Stimulated activated CD4-positive, alpha-beta T cell treated with anti-CD3 and anti-CD28 coated beads, Interleukin-1b, Interleukin-23, amount 100 ng/mL, for 24 hours (primary cell): Measurements from ENCODE around the gene FAM24B.
"Not testable (repeated sequence)": the region's sequence is repeated elsewhere in the genome, so short reads cannot be mapped to it uniquely, and the experiment has no call there.

ENCODE experiments used
- DNase-seq, 4 experiments: peaks; one replicate each; pipeline ENCODE4 v3.0.0-alpha.2; 2020; ENCODE audit warnings: low read depth in 4 of 4, low spot score in 1 of 4

The FAM24B gene

GRCh38 chr10:122879339-122880273 lies at the start of gene FAM24B:
Gene FAM24B, minus strand, starts transcription at chr10:122879581. Its CDS starts 29,066 bp downstream, at chr10:122850515.
- DNase-seq, result peak; percentile 81 to 93 (median 87)

GRCh38 chr10:122915700-122916099 lies 36.3 kb upstream of the FAM24B start:
- DNase-seq, result no peak

GRCh38 chr10:122911889-122912484 lies 32.6 kb upstream of the FAM24B start:
- peak in 3 of 4 experiments; percentile 11 to 30 (median 12) for DNase-seq

DNA sequence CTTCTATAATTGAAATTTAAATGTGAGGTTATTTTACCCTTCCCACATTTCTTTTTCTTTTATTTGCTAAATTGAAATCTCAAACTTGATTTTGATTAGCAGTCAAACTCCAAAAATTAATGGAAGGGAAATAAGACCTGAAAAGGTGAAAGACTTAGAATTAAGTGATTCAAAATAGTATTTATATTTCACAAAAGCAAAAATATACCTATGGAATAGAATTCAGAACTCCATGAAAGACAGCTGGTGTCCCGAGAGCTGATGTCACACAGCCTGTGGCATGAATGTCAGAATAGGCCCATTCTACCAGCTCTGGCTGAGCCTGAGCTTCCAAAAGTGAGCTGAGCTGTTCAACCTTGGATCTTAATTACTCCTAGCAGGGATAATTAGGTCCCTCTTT lies 30.9 kb upstream of the FAM24B start, which contains the start of gene FAM24A:
FAM24A (plus strand) TSS at position 301 of the 400 bp plus-strand sequence. CDS start 1,025 bp downstream, outside the sequence.
- DNase-seq, result no peak

DNA sequence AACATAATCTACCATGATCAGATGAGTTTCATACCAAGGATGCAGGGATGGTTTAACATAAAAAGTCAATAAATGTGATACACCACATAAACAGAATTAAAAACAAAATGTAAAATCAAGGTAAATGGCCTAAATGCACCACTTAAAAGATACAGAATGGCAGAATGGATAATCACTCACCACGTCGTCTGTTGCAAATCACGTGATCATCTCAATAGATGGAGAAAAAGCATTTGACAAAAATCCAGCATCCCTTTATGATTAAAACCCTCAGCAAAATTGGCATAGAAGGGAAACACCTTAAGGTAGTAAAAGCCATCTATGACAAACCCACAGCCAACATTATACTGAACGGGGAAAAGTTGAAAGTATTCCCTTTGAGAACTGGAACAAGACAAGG lies 24.5 kb upstream of the FAM24B start:
- DNase-seq, result not testable (repeated sequence)

DNA sequence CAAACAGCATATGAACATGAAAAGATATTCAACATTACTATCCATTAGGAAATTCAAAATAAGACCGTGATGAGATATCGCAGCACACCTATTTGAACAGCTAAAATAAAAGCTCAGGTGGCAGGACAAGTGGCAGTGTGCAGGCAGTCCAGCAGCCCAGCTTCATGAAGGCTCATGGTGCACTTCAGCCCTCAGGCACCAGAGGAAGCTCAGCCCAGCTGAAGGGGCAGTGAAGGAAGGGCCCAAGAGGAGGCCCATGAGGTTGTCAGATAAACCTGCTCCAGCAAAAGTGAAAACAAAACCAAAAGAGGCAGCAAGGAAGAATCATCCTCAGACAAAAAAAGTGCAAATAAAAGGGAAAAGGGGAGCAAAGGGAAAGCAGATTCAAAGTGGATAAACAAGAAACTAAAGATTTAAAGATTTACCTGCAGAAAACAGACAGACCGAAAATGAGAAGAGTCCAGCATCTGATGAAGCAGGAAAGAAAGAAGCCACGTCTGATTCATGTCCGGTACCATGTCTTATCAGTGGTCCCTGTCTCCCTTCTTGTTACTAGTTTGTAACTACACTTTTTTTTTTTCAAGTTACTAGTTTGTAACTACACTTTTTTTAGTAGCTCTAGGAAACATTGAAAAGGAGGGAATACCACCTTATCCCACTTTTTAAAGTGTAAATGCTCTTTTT lies 15.0 kb upstream of the FAM24B start:
- DNase-seq, result no peak

DNA sequence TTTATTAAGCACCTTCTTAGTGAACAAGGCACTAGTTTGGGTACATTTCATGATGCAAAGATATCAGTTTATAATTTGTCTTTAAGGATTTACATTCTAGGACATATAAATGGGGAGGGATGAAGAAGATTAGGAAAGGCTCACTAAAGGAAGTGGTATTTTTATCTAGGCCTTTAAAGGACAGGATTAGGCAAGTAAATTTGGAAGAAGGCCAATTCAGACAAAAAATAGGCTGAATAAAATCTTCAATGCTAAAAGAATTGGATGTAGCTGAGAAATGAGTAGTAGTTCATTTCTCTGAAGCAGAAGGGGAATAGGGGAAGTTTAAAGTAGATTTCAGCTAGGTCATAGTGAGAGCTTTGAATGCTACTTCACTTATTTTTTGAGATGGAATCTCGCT lies 4.8 kb upstream of the FAM24B start:
- no peak for DNase-seq

GRCh38 chr10:122882766-122883165 lies 3.4 kb upstream of the FAM24B start:
- no peak for DNase-seq

GRCh38 chr10:122878799-122879338 lies 512 bp downstream of the FAM24B start:
- DNase-seq, result peak in 2 of 4 experiments; percentile 1 to 3

GRCh38 chr10:122877264-122877663 lies 2.1 kb downstream of the FAM24B start:
- no peak for DNase-seq

DNA sequence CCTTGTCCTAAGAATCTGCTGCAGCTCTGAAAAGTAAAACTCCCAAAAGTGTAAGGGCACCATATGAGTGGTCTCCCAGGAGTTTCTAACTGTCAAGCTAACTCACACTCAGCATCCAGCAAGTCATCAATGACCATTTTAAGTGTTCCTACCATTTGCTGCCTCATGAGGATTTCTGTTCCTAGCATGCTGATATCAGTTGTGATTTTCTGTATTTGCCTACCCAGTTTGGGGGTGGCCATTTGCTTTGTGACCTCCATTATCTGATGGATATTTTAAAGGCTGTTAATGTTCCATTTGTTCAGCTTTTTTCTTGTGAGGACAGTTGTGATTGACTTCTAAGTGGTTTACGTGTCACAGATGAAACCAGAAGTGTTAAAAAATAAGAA lies 2.9 kb downstream of the FAM24B start:
- no peak for DNase-seq

GRCh38 chr10:122875843-122876466 lies 3.4 kb downstream of the FAM24B start:
- DNase-seq, result no peak

DNA sequence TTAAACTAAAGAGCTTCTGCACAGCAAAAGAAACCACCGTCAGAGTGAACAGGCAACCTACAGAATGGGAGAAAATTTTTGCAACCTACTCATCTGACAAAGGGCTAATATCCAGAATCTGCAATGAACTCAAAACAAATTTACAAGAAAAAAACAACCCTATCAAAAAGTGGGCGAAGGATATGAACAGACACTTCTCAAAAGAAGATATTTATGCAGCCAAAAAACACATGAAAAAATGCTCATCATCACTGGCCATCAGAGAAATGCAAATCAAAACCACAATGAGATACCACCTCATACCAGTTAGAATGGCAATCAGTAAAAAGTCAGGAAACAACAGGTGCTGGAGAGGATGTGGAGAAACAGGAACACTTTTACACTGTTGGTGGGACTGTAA lies 7.4 kb downstream of the FAM24B start:
- DNase-seq, result not testable (repeated sequence)

DNA sequence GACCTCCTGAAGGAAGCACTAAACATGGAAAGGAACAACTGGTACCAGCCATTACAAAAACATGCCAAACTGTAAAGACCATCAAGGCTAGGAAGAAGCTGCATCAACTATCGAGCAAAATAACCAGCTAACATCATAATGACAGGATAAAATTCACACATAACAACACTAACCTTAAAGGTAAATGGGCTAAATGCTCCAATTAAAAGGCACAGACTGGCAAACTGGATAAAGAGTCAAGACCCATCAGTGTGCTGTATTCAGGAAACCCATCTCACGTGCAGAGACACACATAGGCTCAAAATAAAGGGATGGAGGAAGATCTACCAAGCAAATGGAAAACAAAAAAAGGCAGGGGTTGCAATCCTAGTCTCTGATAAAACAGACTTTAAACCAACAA lies 10.6 kb downstream of the FAM24B start:
- DNase-seq, result not testable (repeated sequence)

DNA sequence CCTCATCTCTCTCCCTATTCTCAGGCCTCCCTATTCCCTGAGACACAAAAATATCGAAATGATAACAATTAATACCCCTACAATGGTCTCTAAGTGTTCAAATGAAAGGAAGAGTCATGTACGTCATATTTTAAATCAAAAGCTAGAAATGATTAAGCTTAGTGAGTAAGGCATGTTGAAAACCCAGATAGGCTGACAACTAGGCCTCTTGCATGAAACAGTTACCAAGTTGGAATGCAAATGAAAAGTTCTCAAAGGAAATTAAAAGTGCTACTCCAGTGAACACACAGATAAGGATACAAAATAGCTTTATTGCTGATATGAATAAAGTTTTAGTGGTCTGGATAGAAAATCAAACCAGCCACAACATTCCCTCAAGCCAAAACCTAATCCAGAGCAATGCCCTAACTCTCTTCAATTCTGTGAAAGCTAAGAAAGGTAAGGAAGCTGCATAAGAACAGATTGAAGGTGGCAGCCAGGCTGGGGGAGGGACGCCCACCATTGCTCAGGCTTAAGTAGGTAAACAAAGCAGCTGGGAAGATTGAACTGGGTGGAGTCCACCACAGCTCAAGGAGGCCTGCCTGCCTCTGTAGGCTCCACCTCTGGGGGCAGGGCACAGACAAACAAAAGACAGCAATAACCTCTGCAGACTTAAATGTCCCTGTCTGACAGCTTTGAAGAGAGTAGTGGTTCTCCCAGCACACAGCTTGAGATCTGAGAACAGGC lies 12.5 kb downstream of the FAM24B start:
- DNase-seq, result not testable (repeated sequence)

- DNase-seq, result no peak
Observed at GRCh38 chr10:122864901-122865300, 14.5 kb downstream of the FAM24B start.

DNA sequence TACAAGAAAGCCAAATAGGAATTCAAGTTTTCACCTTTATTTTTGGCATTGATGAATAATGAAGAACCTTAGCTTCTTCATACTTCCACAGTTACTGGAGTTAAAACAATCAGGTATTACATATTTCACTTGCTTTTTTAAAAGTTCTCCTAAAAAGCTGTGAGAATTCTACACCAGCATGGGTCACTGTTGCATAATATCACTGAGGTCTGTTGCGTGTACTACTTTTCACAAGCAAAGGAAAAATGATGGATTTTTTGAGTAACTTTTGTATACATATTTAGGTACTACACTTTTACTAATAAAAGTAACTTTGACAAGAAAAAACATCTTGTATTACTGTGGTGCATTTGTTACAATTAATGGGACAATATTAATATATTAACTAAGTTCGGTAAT lies 15.2 kb downstream of the FAM24B start:
- DNase-seq, result no peak

- DNase-seq, result no peak
Observed at GRCh38 chr10:122863216-122864193, 15.9 kb downstream of the FAM24B start.

- no peak for DNase-seq
Observed at GRCh38 chr10:122861711-122862161, 17.6 kb downstream of the FAM24B start.
